H9 (cell line): ENCODE data around the gene PAX9. TPM values are rescaled to one million over a fixed set of nuclear protein-coding genes. Genes with fewer than 3 reads are reported as not detected.

ENCODE experiments used
- DNase-seq: peaks from one replicate; pipeline ENCODE4 v3.0.0-alpha.2; 2017
- H2AFZ ChIP-seq: one replicate; pipeline ENCODE4 v1.6.1; 2013; ENCODE audit warnings: mild to moderate bottlenecking, low read length, control low read depth, moderate library complexity
- H2AK5ac ChIP-seq: 2 replicates; pipeline ENCODE4 v1.6.1; 2013; ENCODE audit warnings: low read length, control low read depth, mixed read lengths; ENCODE audit not compliant: insufficient read length
- H2BK120ac ChIP-seq: one replicate; pipeline ENCODE4 v1.6.1; 2013; ENCODE audit warnings: low read depth, mild to moderate bottlenecking, low read length, control low read depth, inconsistent platforms; ENCODE audit not compliant: poor library complexity, severe bottlenecking
- H2BK12ac ChIP-seq: 2 replicates; pipeline ENCODE4 v1.6.1; 2013; ENCODE audit warnings: low read length, control low read depth, mixed read lengths, low read depth; ENCODE audit not compliant: insufficient read length
- H2BK15ac ChIP-seq: 2 replicates; pipeline ENCODE4 v1.6.1; 2013; ENCODE audit warnings: low read depth, low read length, control low read depth
- H2BK20ac ChIP-seq: one replicate; pipeline ENCODE4 v1.6.1; 2013; ENCODE audit warnings: low read depth, mild to moderate bottlenecking, low read length, control low read depth, inconsistent platforms; ENCODE audit not compliant: poor library complexity, severe bottlenecking
- H2BK5ac ChIP-seq: 2 replicates; pipeline ENCODE4 v1.6.1; 2013; ENCODE audit warnings: low read length, control low read depth, mixed read lengths; ENCODE audit not compliant: insufficient read length
- H3K14ac ChIP-seq: 2 replicates; pipeline ENCODE4 v1.6.1; 2013; ENCODE audit warnings: low read length, control low read depth; ENCODE audit not compliant: insufficient read depth
- H3K18ac ChIP-seq: 2 replicates; pipeline ENCODE4 v1.6.1; 2013; ENCODE audit warnings: low read depth, mild to moderate bottlenecking, mixed read lengths, low read length, control low read depth; ENCODE audit not compliant: insufficient read length
- H3K23ac ChIP-seq: 2 replicates; pipeline ENCODE4 v1.6.1; 2013; ENCODE audit warnings: low read length, control low read depth, mixed read lengths, low read depth; ENCODE audit not compliant: insufficient read length
- H3K23me2 ChIP-seq: 2 replicates; pipeline ENCODE4 v1.6.1; 2013; ENCODE audit warnings: low read depth, mild to moderate bottlenecking, mixed read lengths, low read length, control low read depth; ENCODE audit not compliant: insufficient read length, poor library complexity, severe bottlenecking
- H3K27ac ChIP-seq: 2 replicates; pipeline ENCODE4 v1.5.1; 2013; ENCODE audit warnings: low read length, control low read depth, mixed read lengths, low read depth; ENCODE audit not compliant: insufficient read length
- H3K27me3 ChIP-seq: 2 replicates; pipeline ENCODE4 v1.6.1; 2013; ENCODE audit warnings: low read length, control low read depth, inconsistent platforms; ENCODE audit not compliant: insufficient read depth
- H3K4ac ChIP-seq: 2 replicates; pipeline ENCODE4 v1.6.1; 2013; ENCODE audit warnings: low read depth, mild to moderate bottlenecking, control low read depth, inconsistent platforms, low read length, moderate library complexity
- H3K4me1 ChIP-seq: 2 replicates; pipeline ENCODE4 v1.6.1; 2013; ENCODE audit warnings: low read length, control low read depth, inconsistent platforms; ENCODE audit not compliant: insufficient read depth
- H3K4me2 ChIP-seq: 2 replicates; pipeline ENCODE4 v1.6.1; 2013; ENCODE audit warnings: low read length, control low read depth, mixed read lengths; ENCODE audit not compliant: insufficient read length, insufficient read depth
- H3K56ac ChIP-seq: 2 replicates; pipeline ENCODE4 v1.6.1; 2013; ENCODE audit warnings: low read depth, mild to moderate bottlenecking, mixed read lengths, low read length, control low read depth; ENCODE audit not compliant: insufficient read length
- H3K79me1 ChIP-seq: 2 replicates; pipeline ENCODE4 v1.6.1; 2013; ENCODE audit warnings: low read depth, mild to moderate bottlenecking, moderate library complexity, low read length, control low read depth, inconsistent platforms; ENCODE audit not compliant: insufficient read depth, poor library complexity, severe bottlenecking
- H3K79me2 ChIP-seq: 2 replicates; pipeline ENCODE4 v1.6.1; 2013; ENCODE audit warnings: low read length, control low read depth, inconsistent platforms; ENCODE audit not compliant: insufficient read depth
- H3K9ac ChIP-seq: 2 replicates; pipeline ENCODE4 v1.6.1; 2013; ENCODE audit warnings: low read length, control low read depth, mixed read lengths; ENCODE audit not compliant: insufficient read length; ENCODE audit errors: extremely low read depth
- H3K9me3 ChIP-seq: one replicate; pipeline ENCODE4 v1.6.1; 2013; ENCODE audit warnings: low read depth, low read length, inconsistent platforms; ENCODE audit not compliant: control insufficient read depth
- H3T11ph ChIP-seq: one replicate; pipeline ENCODE4 v1.6.1; 2013; ENCODE audit warnings: mild to moderate bottlenecking, low read length, control low read depth, inconsistent platforms
- H4K20me1 ChIP-seq: one replicate; pipeline ENCODE4 v1.6.1; 2013; ENCODE audit not compliant: control insufficient read depth, insufficient read length, insufficient read depth
- H4K5ac ChIP-seq: 2 replicates; pipeline ENCODE4 v1.6.1; 2013; ENCODE audit warnings: low read depth, mild to moderate bottlenecking, mixed read lengths, low read length, control low read depth; ENCODE audit not compliant: insufficient read length
- H4K8ac ChIP-seq: replicated peaks from 2 replicates; pipeline ENCODE4 v1.6.1; 2013; ENCODE audit warnings: low read length, control low read depth, mixed read lengths, low read depth; ENCODE audit not compliant: insufficient read length
- H4K91ac ChIP-seq: 2 replicates; pipeline ENCODE4 v1.6.1; 2013; ENCODE audit warnings: low read depth, mild to moderate bottlenecking, moderate library complexity, mixed read lengths, low read length, control low read depth; ENCODE audit not compliant: insufficient read length
- H3K27ac Mint-ChIP-seq, 3 experiments: 2 replicates in 2 of 3; 3 replicates in 1 of 3; pipeline ENCODE4 v1.8.0; 2020 to 2021; ENCODE audit warnings: mixed read lengths in 3 of 3, mild to moderate bottlenecking in 1 of 3, moderate library complexity in 1 of 3
- H3K27me3 Mint-ChIP-seq: 2 replicates; pipeline ENCODE4 v1.8.0; 2021; ENCODE audit warnings: low read depth, mild to moderate bottlenecking, moderate library complexity, mixed read lengths
- H3K36me3 Mint-ChIP-seq, 3 experiments: 2 replicates in 2 of 3; 3 replicates in 1 of 3; pipeline ENCODE4 v1.8.0; 2020 to 2021; ENCODE audit warnings: low read depth in 3 of 3, mixed read lengths in 3 of 3; ENCODE audit not compliant: insufficient read depth in 1 of 3
- H3K4me1 Mint-ChIP-seq, 2 experiments: 2 replicates each; pipeline ENCODE4 v1.8.0; 2020; ENCODE audit warnings: mixed read lengths in 2 of 2
- H3K4me3 Mint-ChIP-seq, 2 experiments: 2 replicates in 1 of 2; 3 replicates in 1 of 2; pipeline ENCODE4 v1.8.0; 2020 to 2021; ENCODE audit warnings: mild to moderate bottlenecking in 2 of 2, mixed read lengths in 2 of 2, moderate library complexity in 1 of 2
- H3K9me3 Mint-ChIP-seq, 2 experiments: 2 replicates in 1 of 2; 3 replicates in 1 of 2; pipeline ENCODE4 v1.8.0; 2020; ENCODE audit warnings: mild to moderate bottlenecking in 2 of 2, mixed read lengths in 2 of 2, moderate library complexity in 1 of 2
- CTCF ChIP-seq: fragments of 200-600 bp; sonication (generic); conservative IDR thresholded peaks from 3 replicates; pipeline ENCODE4 v1.8.0; 2021; ENCODE audit warnings: antibody characterized with exemption, mild to moderate bottlenecking
- WGBS: extraction: QIAGEN DNeasy Blood & Tissue Kit; methylation state at CpG from one replicate; pipeline ENCODE4 v1.1.7; 2013; ENCODE audit warnings: missing lambda C conversion rate, low lambda C conversion rate, mixed read lengths; ENCODE audit not compliant: insufficient read length; ENCODE audit errors: extremely low coverage; 5-methylcytosine and 5-hydroxymethylcytosine counted together
- total RNA-seq: library from RNA; stranded (reverse); gene quantifications from 2 replicates; pipeline ENCODE4 v1.2.1, GENCODE V29; 2021

Gene PAX9
- total RNA-seq, 1 experiment from 2014 or later, result not detected

GRCh38 chr14:36665887-36666415 lies 4.3 kb downstream of the PAX9 start:
- H2BK120ac ChIP-seq, result no peak overlapping the region
- H4K20me1 ChIP-seq, result no peaks in the 10 kb centered on the region
- H2BK20ac ChIP-seq, result no peak overlapping the region
- H3K4me1 Mint-ChIP-seq, result peaks cover 27 to 41% of the 10 kb centered on the region in 2 experiments
- no peak overlapping the region for H2BK15ac ChIP-seq
- H3K27ac ChIP-seq, result no peak overlapping the region
- no peak overlapping the region for H3K14ac ChIP-seq
- no peaks in the 10 kb centered on the region for H3K79me1 ChIP-seq
- no CpG with 5 or more reads among the region's 18 CpGs for WGBS
- H4K5ac ChIP-seq, result no peak overlapping the region
- peaks cover 11% of the 10 kb centered on the region for H3K23me2 ChIP-seq
- no peak overlapping the region for H3K4ac ChIP-seq
- peak overlapping the region in 1 of 2 experiments; percentile 82; a peak in 3 of 5 replicates for H3K4me3 Mint-ChIP-seq
- peaks cover 65% of the 10 kb centered on the region for H3K27me3 ChIP-seq
- H4K91ac ChIP-seq, result no peak overlapping the region
- H2AK5ac ChIP-seq, result no peak overlapping the region
- peaks cover 0 to 15% of the 10 kb centered on the region in 2 experiments; a peak in 3 of 5 replicates for H3K9me3 Mint-ChIP-seq
- H4K8ac ChIP-seq, result no peak overlapping the region
- H3K27ac Mint-ChIP-seq, result no peak overlapping the region
- no peak overlapping the region for H3K18ac ChIP-seq
- peaks cover 97% of the 10 kb centered on the region for H3K27me3 Mint-ChIP-seq
- DNase-seq, result peak; percentile 31
- H2AFZ ChIP-seq, result no peak overlapping the region
- TF ChIP-seq CTCF, result no peak
- no peaks in the 10 kb centered on the region for H3K9me3 ChIP-seq
- H3K23ac ChIP-seq, result no peak overlapping the region
- no peak overlapping the region for H3K56ac ChIP-seq
- H2BK12ac ChIP-seq, result no peak overlapping the region
- H3K79me2 ChIP-seq, result no peaks in the 10 kb centered on the region
- no peaks in the 10 kb centered on the region for H3K36me3 Mint-ChIP-seq
- peak overlapping the region; percentile 59 for H3K4me2 ChIP-seq
- H3K4me1 ChIP-seq, result no peaks in the 10 kb centered on the region
- no peak overlapping the region for H3T11ph ChIP-seq
- no peak overlapping the region for H2BK5ac ChIP-seq
- no peak overlapping the region for H3K9ac ChIP-seq
